ENCODE measurements around the gene VMP1.

DNA sequence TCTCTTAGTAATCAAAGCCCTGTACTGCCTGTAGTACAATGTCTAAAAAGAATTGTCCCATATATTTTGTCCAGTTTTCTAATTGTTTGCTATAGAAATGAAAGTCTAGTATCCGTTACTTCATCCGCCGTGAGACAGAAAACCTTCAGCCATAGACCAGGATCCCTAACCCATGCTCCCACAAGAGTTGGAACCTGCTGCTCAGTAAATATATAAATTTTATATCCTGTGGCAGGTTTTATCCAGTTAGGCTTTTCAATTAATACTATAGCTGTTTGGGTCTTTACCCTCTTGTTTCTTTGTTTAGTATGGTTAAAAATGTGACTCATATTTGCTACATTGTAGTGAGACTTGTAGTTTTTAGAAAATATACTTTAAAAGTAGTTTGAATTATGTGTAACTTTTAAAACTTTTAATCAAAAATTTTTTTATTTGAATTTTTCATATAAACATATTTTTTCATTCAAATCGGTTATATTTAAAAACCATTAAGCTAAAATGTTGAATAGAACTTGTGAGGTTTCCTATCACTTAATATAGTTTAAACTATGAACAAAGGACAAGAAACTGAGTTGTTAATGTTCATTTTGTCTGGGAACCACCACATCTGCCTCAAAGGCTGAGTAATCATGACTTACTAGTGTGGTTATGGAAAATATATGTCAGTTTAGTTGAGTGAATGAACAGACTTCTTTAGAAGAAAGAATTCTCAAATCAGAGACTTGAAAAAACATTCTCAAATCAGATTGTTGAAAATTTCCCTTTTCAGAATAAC, 54.8 kb downstream of the VMP1 start:
- TF ChIP-seq, protein P1, sequence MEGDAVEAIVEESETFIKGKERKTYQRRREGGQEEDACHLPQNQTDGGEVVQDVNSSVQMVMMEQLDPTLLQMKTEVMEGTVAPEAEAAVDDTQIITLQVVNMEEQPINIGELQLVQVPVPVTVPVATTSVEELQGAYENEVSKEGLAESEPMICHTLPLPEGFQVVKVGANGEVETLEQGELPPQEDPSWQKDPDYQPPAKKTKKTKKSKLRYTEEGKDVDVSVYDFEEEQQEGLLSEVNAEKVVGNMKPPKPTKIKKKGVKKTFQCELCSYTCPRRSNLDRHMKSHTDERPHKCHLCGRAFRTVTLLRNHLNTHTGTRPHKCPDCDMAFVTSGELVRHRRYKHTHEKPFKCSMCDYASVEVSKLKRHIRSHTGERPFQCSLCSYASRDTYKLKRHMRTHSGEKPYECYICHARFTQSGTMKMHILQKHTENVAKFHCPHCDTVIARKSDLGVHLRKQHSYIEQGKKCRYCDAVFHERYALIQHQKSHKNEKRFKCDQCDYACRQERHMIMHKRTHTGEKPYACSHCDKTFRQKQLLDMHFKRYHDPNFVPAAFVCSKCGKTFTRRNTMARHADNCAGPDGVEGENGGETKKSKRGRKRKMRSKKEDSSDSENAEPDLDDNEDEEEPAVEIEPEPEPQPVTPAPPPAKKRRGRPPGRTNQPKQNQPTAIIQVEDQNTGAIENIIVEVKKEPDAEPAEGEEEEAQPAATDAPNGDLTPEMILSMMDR (IDR thresholded peaks at IDR 0.05): no peak
- no peak for TF ChIP-seq POLR2A (IDR thresholded peaks at IDR 0.05)
- TF ChIP-seq POLR2AphosphoS5 (IDR thresholded peaks at IDR 0.05): no peak

All from suprapubic skin (tissue), 4 donors.